ENCODE measurements around the gene RSU1.
A peak's percentile ranks its signal among the peaks of the same experiment; 100 is the strongest.
"Not testable (repeated sequence)": the region's sequence is repeated elsewhere in the genome, so short reads cannot be mapped to it uniquely, and the experiment has no call there.

Gene RSU1

GRCh38 chr10:16817125-16818019, at the start of gene RSU1:
TSS of gene RSU1 (minus strand) at chr10:16817424. CDS start at chr10:16817081, 343 bp downstream.
- peak; percentile 100 for DNase-seq

- DNase-seq = no peak
Observed at GRCh38 chr10:16866541-16867275, 49.5 kb upstream of the RSU1 start.

DNA sequence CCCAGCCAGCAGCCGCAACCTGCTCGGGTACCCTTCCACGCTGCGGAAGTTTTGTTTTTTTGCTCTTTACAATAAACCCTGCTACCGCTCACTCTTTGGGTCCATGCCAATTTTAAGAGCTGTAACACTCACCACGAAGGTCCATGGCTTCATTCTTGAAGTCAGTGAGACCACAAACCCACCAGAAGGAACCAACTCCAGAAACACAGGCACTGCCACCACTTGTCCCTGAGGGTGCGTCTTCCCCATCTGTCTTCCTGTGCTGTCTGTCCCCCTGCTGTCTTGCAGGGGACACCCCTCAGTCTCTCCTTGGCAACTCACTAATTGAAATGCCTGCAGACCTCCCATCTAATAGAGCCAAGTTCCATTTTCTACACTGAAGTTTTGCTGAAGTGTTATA, 48.5 kb upstream of the RSU1 start:
- DNase-seq = no peak

DNA sequence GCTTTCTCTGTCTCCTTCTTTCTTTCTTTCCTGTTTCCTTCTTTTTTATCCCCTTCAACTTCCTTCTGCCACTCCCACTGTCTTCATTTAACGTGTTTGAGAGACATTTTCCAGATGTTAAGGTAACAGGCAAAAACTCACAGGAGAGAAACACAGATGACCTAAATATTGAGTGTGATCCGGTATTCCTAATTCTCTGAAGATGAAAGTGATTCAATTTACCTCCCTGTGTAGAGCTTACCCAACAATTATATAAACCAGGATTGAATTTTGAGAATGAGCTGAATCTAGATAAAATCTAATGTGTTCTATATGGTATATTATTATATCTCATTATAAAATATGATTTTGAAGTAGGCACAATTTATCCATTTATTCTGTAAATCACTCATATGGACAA, 46.5 kb upstream of the RSU1 start:
- DNase-seq = no peak

GRCh38 chr10:16857419-16857818, 40.2 kb upstream of the RSU1 start:
- no peak for DNase-seq

DNA sequence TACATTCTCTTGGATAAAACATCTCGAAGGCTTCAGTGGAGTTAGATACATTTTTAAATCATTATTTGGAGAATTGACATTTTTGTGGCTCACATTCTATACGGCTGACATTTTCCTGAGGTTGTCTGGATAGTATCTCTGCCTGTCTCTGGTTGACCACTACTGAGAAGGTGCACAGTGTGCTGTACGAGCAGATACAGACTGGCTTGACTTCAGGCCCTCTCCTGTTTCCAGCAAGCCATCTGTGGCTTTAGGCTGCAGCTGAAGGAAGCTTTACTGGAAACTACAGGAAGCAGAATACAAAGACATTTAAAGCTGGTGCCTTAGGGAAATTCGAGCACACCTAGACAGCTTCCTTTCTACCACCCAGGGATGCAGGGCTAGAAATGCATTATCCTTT, 39.3 kb upstream of the RSU1 start:
- DNase-seq = no peak

GRCh38 chr10:16856092-16856491, 38.9 kb upstream of the RSU1 start:
- no peak for DNase-seq

DNA sequence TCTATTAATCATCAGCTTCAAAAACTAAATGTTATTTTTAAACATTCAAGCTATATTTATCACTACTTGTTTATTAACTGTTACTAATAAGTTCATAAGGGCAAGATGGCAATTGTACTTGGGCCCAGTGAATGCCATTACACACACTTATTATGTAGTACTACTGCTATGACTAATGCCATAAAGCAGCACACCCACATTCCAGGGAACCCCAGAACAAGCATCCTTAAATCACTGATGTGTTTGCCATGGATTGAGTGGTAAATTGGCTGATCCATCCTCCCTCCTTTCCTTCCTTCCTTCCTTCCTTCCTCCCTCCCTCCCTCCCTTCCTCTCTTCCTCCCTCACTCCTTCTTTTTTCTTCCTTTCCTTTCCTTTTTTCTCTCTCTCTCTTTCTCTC, 37.4 kb upstream of the RSU1 start:
- no peak for DNase-seq

- DNase-seq = no peak
Observed at GRCh38 chr10:16853809-16854208, 36.6 kb upstream of the RSU1 start.

DNA sequence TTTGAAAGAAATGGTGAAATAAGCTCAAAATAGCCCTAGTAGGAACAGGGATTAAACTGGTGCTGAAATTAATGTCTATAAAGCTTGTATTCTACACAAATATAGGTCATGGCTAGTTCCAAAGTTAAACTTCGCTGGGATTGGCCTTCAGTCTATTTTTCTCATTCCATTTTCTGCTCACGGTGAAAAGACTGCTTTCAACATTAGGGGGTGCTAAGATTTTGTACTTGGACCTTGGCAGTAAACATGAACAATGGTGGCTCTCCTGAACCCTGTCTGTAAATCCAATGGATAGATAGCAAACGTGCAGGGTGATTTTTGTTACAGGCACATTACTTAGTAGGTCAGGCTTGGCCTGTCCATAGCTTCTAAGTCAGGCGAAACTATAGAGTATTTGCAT, 36.0 kb upstream of the RSU1 start:
- no peak for DNase-seq

DNA sequence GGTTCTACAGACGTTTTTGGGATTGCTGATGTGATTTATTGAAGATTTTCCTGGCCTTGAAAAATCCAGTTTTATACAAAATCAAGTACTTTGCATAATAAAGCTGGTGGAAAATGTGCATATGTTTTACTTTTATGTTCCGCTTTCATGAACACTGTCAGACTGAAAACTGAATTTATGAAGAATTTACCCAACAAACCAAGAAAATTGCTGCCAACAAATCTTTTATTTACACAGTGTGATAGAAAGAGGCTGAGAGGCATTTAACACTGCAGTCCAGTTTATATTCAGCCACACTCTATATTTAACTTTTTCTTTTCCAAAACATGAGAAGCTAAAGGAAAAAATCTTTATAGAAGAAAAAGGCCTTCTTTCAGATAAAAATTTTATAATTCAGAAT, 35.4 kb upstream of the RSU1 start:
- DNase-seq = no peak

DNA sequence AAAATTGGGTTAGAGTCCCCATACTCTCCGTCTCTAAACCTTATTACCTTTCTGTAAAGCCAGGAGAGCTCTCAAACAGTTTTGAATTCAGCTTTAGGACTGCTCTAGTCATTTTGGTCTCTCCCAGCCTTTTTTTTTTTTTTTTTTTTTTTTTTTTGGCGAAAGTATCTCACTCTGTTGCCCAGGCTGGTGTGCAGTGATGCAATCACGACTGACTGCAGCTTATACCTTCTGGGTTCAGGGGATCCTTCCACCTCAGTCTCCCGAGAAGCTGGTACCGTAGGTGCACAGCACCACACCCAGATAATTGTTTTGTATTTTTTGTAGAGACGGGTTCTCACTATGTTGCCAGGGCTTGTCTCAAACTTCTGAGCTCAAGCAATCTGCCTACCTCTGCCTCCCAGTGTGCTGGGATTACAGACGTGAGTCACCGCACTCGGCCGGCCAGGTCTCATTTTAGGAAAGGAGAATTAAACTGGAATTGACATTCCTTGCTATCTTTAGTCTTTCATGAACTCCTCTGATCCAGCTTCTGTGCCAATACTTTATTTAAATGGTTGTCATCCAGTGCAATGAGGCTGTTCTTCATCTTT, 31.4 kb upstream of the RSU1 start:
- DNase-seq = no peak

DNA sequence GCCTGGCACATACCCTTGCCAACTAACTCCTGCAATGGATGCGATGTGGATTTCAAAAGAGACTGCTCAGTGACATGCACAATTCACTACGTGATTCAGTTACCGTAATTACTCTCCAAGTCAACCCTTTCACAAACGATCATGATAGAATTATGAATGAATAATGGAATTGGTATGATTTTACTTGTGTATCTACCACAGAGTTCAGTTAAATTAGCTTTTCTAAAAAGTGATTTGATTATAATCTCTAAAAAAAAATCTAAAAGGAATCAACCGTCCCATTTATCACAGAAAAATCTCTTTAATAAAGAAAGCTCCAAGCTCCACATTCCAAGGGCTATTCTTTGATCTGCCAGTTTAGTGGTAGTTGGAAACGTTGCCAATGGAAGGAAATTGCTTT, 30.4 kb upstream of the RSU1 start:
- no peak for DNase-seq

- no peak for DNase-seq
Observed at GRCh38 chr10:16845248-16845647, 28.0 kb upstream of the RSU1 start.

DNA sequence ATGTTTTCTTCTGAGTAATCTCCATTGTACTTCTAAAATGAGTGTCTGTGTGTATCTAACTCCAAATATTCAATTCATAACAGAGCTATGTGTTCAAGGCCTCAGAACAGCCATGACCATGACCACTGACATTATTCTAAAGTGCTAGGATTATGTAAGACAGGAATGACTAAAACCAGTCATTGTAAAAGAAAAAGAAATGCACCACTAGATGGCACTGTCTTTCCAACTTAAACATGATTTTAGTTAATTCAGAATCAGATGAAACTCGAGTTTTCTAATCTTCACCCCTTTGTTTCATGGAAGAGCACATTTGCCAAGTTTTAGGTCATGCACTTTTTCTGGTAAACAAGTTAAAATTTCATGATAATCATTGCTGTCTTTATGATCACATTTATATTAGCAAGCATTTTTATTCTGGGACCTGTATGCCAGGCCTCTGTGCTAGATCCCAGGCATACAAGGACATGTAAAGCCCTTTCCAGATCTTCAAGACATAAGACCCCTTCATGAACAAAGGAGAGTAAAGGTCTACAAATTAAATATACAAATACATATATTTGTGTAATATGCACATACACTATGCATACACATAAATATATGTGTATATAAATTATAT, 26.1 kb upstream of the RSU1 start:
- no peak for DNase-seq

- no peak for DNase-seq
Observed at GRCh38 chr10:16835228-16835627, 18.0 kb upstream of the RSU1 start.

DNA sequence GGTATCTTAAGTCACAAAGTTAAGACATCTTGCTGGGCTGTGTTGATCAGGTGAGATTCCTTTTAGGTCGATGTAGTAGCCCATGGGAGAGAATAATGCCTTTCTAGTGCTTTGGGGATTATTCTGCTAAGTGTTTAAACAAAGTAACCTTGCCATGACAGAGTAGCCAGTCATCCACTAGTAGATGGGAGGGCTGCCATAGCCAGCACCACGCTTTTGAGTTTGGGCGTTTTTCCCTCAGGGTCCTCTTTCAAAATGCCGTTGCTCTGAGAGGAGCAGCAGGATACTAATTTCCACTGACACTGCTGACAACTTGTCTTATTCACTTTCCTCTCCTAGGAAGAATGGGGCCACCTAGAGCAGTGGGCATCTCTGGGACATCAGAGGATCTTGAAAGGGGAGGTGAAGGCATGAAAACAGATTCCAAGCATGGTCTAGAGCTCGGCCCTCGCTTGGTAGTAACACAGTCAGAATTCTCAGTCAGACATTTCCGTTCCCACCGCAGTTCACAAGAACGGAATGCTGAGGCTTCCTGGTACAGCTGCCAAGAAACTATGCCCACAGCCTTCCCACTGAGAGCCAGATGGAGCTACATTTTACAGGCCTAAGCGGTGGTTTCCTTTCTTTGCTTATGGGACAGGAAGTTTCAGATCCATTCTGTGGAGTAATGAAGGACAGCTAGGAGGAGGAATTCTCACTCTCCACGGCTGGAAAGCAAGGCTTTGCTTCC, 15.3 kb upstream of the RSU1 start:
- DNase-seq = no peak

DNA sequence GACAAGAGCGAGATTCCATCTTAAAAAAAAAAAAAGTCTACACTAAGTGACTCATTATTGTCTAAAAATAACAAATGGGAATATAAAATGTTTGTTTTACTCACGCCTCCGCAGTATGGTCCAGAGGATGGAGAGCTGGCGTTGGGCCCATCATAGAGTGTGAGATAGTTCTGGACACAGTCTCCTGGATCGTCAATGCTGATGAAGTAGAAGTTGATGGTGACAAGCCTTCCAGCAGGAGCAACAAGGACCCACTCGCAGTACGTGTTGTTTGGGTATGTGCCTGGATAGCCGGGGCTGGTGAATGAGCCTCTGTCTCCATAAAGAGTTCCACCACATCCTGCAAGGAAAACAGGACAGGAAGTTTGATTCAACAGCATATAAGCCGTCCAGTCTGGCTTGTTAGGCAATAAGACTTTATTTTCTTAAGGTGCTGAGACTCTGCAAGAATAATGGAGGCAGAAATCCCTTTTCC, 11.5 kb upstream of the RSU1 start:
- no peak for DNase-seq

DNA sequence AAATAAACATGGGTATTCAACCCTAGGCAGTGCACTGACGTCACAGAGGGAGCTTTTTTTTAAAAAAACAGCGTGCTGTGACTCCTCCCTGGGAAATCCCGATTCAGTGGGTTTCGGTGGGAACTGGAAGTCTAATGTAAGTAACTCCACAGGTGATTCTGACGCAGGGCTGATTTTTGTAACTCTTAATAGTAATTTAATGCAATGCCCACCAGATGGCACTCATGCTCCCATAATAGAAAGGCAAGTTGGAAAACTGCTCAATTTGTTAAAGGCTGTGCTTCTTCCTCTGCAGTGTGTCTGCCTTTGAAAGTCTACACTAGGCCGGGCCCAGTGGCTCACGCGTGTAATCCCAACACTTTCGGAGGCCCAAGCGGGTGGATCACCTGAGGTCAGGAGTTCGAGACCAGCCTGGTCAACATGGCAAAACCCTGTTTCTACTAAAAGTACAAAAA, 10.9 kb upstream of the RSU1 start:
- peak; percentile 18 for DNase-seq

GRCh38 chr10:16827474-16827873, 10.2 kb upstream of the RSU1 start:
- not testable (repeated sequence) for DNase-seq

DNA sequence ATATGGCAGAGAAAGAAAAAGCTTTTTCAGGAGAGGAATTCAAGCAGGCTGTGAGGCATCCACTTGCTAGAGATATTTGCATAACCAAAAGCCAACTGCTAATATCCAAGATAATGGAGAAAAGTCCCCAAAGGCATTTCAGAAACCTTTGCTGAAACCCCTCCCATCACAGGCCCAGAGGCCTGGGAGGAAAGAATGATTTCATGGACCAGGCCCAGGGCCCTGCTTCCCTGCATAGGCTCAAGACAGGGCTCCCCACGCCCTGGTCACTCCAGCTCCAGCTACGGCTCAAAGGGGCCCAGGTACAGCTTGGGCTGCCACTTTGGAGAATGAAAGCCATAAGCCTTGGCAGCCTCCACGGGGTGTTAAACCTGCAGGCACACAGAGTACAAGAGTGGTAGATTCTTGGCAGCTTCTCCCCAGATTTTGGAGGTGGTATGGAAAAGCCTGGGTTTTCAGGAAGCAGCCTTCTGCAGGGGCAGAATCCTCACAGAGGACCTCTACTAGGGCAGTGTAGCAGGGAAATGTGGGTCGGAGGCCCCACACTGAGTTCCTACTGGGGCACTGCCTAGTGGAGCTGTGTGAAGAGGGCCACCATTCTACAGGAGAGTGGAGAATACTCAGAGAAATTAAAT, 5.6 kb upstream of the RSU1 start:
- DNase-seq = no peak

DNA sequence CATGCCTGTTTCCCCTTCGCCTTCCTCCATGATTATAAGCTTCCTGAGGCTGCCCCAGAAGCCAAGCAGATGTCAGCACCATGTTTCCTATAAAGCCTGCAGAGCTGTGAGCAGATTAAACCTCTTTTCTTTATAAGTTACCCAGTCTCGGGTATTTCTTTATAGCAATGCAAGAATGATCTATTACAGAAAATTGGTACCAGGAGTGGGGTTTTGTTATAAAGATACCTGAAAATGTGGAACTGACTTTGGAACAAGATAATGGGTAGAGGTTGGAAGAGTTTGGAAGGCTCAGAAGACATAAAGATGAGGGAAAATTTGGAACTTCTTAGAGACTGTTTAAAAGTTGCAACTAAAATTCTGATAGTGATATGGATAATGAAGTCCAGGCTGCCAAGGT, 4.8 kb upstream of the RSU1 start:
- no peak for DNase-seq
